ENCODE data around the gene WT1.

- TF ChIP-seq CTCF (conservative IDR thresholded peaks at IDR 0.05; ENCODE audit: low read depth, low read length) (no peak), POLR2A (IDR thresholded peaks at IDR 0.05; ENCODE audit: low read depth, low read length) (no peak), MAFK (IDR thresholded peaks at IDR 0.05; ENCODE audit: low read depth, low read length) (no peak), USF2 (IDR thresholded peaks at IDR 0.05; ENCODE audit: low read depth, low read length) (no peak), RCOR1 (IDR thresholded peaks at IDR 0.05; ENCODE audit: insufficient replicate concordance, low read length) (no peak), MAZ (IDR thresholded peaks at IDR 0.05; ENCODE audit: borderline replicate concordance, low read depth, low read length) (no peak), MXI1 (IDR thresholded peaks at IDR 0.05; ENCODE audit: borderline replicate concordance, low read depth, low read length) (no peak), RFX5 (IDR thresholded peaks at IDR 0.05; ENCODE audit: low read depth, low read length) (no peak), FOS (IDR thresholded peaks at IDR 0.05; ENCODE audit: low read depth, low read length) (no peak), RAD21 (IDR thresholded peaks at IDR 0.05; ENCODE audit: low read length) (no peak), SMC3 (IDR thresholded peaks at IDR 0.05; ENCODE audit: low read depth, low read length) (no peak), CEBPB (IDR thresholded peaks at IDR 0.05; ENCODE audit: low read depth, low read length) (no peak), BHLHE40 (IDR thresholded peaks at IDR 0.05; ENCODE audit: low read depth, low read length) (no peak)
- TF ChIP-seq, protein P1, sequence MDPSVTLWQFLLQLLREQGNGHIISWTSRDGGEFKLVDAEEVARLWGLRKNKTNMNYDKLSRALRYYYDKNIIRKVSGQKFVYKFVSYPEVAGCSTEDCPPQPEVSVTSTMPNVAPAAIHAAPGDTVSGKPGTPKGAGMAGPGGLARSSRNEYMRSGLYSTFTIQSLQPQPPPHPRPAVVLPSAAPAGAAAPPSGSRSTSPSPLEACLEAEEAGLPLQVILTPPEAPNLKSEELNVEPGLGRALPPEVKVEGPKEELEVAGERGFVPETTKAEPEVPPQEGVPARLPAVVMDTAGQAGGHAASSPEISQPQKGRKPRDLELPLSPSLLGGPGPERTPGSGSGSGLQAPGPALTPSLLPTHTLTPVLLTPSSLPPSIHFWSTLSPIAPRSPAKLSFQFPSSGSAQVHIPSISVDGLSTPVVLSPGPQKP (IDR thresholded peaks at IDR 0.05; ENCODE audit: borderline replicate concordance, low read depth, low read length), result no peak
Observed at GRCh38 chr11:32402836-32403235, 32.5 kb downstream of the WT1 start.
